Measurements from ENCODE around the gene AGA. TPM values are rescaled to one million over a fixed set of nuclear protein-coding genes. Genes with fewer than 3 reads are reported as not detected.

The AGA gene
- total and polyA plus RNA-seq, 10 of the 15 experiments (the other 5 are each of a cell fraction or from before 2014, with no cell fraction given), result 17.1 to 37.6 (median 24.5) TPM

GRCh38 chr4:177460460-177460859 lies 18.2 kb upstream of the AGA start:
- Histone ChIP-seq H3K4me2 (ENCODE audit: control insufficient read depth, insufficient read depth) (no peak overlapping the region), H3K36me3 (ENCODE audit: control insufficient read depth in 2 of 2, insufficient read depth in 2 of 2, low read length in 1 of 2) (no peaks in the 10 kb centered on the region), H3K27me3 (replicated peaks in 1 of 2; ENCODE audit: control insufficient read depth in 2 of 2, insufficient read depth in 2 of 2, low read length in 1 of 2) (no peaks in the 10 kb centered on the region), H3K9me3 (replicated peaks; ENCODE audit: control insufficient read depth, insufficient read depth, low read length) (no peaks in the 10 kb centered on the region), H3K4me3 (no peak overlapping the region), H2AFZ (ENCODE audit: control insufficient read depth, low read depth, low read length) (no peak overlapping the region), H3K9ac (ENCODE audit: control insufficient read depth, insufficient read depth, low read length) (no peak overlapping the region), H4K20me1 (ENCODE audit: control insufficient read depth, insufficient read depth) (no peaks in the 10 kb centered on the region), H3K79me2 (ENCODE audit: control insufficient read depth, insufficient read depth, low read length) (no peaks in the 10 kb centered on the region), H3K27ac (ENCODE audit: control insufficient read depth, insufficient read depth) (no peak overlapping the region), H3K4me1 (ENCODE audit: control insufficient read depth, insufficient read depth, low read length) (no peaks in the 10 kb centered on the region)
- ChIA-PET CTCF (interaction anchor here (1.4 kb wide), 1 partner anchor 13 kb away, joined by 3 read pairs; no protein-coding TSS in a partner anchor), RAD21 (ENCODE audit: unreplicated experiment) (no interaction called here), SMC1A (ENCODE audit: uncharacterized antibody, unreplicated experiment) (interaction anchor here (0.9 kb wide), 1 partner anchor 13 kb away, joined by 4 read pairs; no protein-coding TSS in a partner anchor), POLR2A (interaction anchor here (1.4 kb wide), 1 partner anchor 15 kb away, joined by 4 read pairs; no protein-coding TSS in a partner anchor)
- ATAC-seq (no peak), DNase-seq (ENCODE audit: low read depth, low spot score) (no peak), FAIRE-seq (no peak)
- intact Hi-C loops (cut with micrococcal nuclease; ENCODE audit: unreplicated experiment) (no loop called here), in situ Hi-C loops (cut with MboI) (no loop called here)
- 42% methylated on average over 2 of the region's 2 CpGs for WGBS (ENCODE audit: insufficient coverage, insufficient replicate concordance, low lambda C conversion rate, missing lambda C conversion rate)
- TF ChIP-seq EZH2 (IDR thresholded peaks at IDR 0.05; ENCODE audit: borderline replicate concordance, control insufficient read depth, low read depth, low read length) (no peak), RCOR1 (conservative IDR thresholded peaks at IDR 0.05; ENCODE audit: low read depth, low read length) (no peak), HCFC1 (IDR thresholded peaks at IDR 0.05; ENCODE audit: low read length) (no peak), ZBTB4 (CRISPR knock-in tag; IDR thresholded peaks at IDR 0.05) (no peak), SREBF2 (IDR thresholded peaks at IDR 0.05; ENCODE audit: low read length) (no peak), CBFB (IDR thresholded peaks at IDR 0.05; ENCODE audit: low read depth) (no peak), SIN3A (IDR thresholded peaks at IDR 0.05; ENCODE audit: low read depth, low read length) (no peak), NBN (IDR thresholded peaks at IDR 0.05) (no peak), BHLHE40 (IDR thresholded peaks at IDR 0.05; ENCODE audit: borderline replicate concordance in 1 of 2, low read depth in 2 of 2, low read length in 1 of 2) (no peak), TBL1XR1 (IDR thresholded peaks at IDR 0.05; ENCODE audit: low read depth, low read length) (no peak)
- BruUV-seq (replicated peaks), result no TSS peak
